Measurements from ENCODE around the gene BIRC2.

BIRC2 gene

DNA sequence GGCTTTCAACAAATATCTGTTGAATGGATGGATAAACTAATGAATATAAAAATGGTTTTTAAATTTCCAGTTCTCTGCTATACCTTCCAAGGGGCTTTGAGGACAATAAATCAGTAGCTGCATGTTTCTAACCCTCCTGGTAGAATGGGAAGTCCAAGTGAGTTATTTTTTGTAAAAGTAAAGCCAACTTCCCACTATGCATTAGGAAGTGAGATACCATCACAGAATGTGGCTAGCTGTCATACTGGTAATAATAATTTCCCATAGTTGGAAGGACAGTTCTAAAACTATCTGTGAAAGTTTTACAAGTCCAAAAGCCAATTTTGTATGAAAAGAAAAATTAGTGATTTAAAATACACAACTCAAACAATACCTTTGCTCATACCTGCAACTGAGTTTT lies 55.5 kb downstream of the BIRC2 start:
- Histone ChIP-seq H3K36me3 (ENCODE audit: control insufficient read depth in 1 of 2, insufficient read depth in 2 of 2, low read depth in 1 of 2, low read length in 2 of 2) (peaks cover 15 to 73% of the 10 kb centered on the region in 2 experiments), H3K14ac (ENCODE audit: low read length in 2 of 2) (no peak overlapping the region), H2AK5ac (ENCODE audit: low read length, severe bottlenecking) (no peak overlapping the region), H2BK15ac (ENCODE audit: low read depth, poor library complexity, severe bottlenecking) (no peak overlapping the region), H3K18ac (ENCODE audit: low read depth in 1 of 2, low read length in 2 of 2) (no peak overlapping the region), H3K9me3 (ENCODE audit: control insufficient read depth, low read length) (no peaks in the 10 kb centered on the region), H2BK12ac (ENCODE audit: low read length in 2 of 2) (no peak overlapping the region), H2BK120ac (ENCODE audit: low read depth, low read length) (no peak overlapping the region), H2BK5ac (ENCODE audit: low read depth, low read length, poor library complexity, severe bottlenecking) (no peak overlapping the region), H3K9ac (ENCODE audit: low read length) (no peak overlapping the region), H3K4me1 (ENCODE audit: control insufficient read depth, insufficient read depth, low read depth, low read length) (peaks cover 2% of the 10 kb centered on the region), H3K4ac (ENCODE audit: low read depth in 1 of 2, low read length in 2 of 2) (no peak overlapping the region), H3K27me3 (ENCODE audit: control insufficient read depth in 1 of 2, insufficient read depth in 1 of 2, low read length in 2 of 2) (no peaks in the 10 kb centered on the region), H2AFZ (ENCODE audit: low read depth, low read length) (no peak overlapping the region), H4K8ac (ENCODE audit: low read length) (no peak overlapping the region), H3K4me2 (ENCODE audit: low read length, poor library complexity, severe bottlenecking) (no peak overlapping the region), H4K91ac (ENCODE audit: low read length) (no peak overlapping the region), H3K23ac (ENCODE audit: low read length in 2 of 2) (no peak overlapping the region), H3K27ac (ENCODE audit: low read length, poor library complexity, severe bottlenecking) (no peak overlapping the region), H3K79me1 (replicated peaks; ENCODE audit: low read length, poor library complexity, severe bottlenecking) (peaks cover 24% of the 10 kb centered on the region), H3K4me3 (ENCODE audit: insufficient read depth in 1 of 2, low read depth in 1 of 2, low read length in 2 of 2) (no peak overlapping the region)
- DNase-seq: no peak

GRCh38 chr11:102405501-102405900 lies 58.5 kb downstream of the BIRC2 start:
- H3K9ac ChIP-seq (ENCODE audit: low read length): no peak overlapping the region
- H3K79me1 ChIP-seq (replicated peaks; ENCODE audit: low read length, poor library complexity, severe bottlenecking): peaks cover 22% of the 10 kb centered on the region
- no peak overlapping the region for H4K91ac ChIP-seq (ENCODE audit: low read length)
- H3K27me3 ChIP-seq (ENCODE audit: control insufficient read depth in 1 of 2, insufficient read depth in 1 of 2, low read length in 2 of 2): no peaks in the 10 kb centered on the region
- no peak overlapping the region for H3K18ac ChIP-seq (ENCODE audit: low read depth in 1 of 2, low read length in 2 of 2)
- no peaks in the 10 kb centered on the region for H3K9me3 ChIP-seq (ENCODE audit: control insufficient read depth, low read length)
- H3K27ac ChIP-seq (ENCODE audit: low read length, poor library complexity, severe bottlenecking): no peak overlapping the region
- H3K4me2 ChIP-seq (ENCODE audit: low read length, poor library complexity, severe bottlenecking): no peak overlapping the region
- H3K4me3 ChIP-seq (ENCODE audit: insufficient read depth in 1 of 2, low read depth in 1 of 2, low read length in 2 of 2): no peak overlapping the region
- H2AK5ac ChIP-seq (ENCODE audit: low read length, severe bottlenecking): no peak overlapping the region
- no peak overlapping the region for H3K23ac ChIP-seq (ENCODE audit: low read length in 2 of 2)
- H2BK15ac ChIP-seq (ENCODE audit: low read depth, poor library complexity, severe bottlenecking): no peak overlapping the region
- H4K8ac ChIP-seq (ENCODE audit: low read length): no peak overlapping the region
- no peak overlapping the region for H2BK120ac ChIP-seq (ENCODE audit: low read depth, low read length)
- no peak overlapping the region for H3K14ac ChIP-seq (ENCODE audit: low read length in 2 of 2)
- H3K36me3 ChIP-seq (ENCODE audit: control insufficient read depth in 1 of 2, insufficient read depth in 2 of 2, low read depth in 1 of 2, low read length in 2 of 2): peaks cover 12 to 61% of the 10 kb centered on the region in 2 experiments
- DNase-seq: no peak
- 100% methylated on average over 2 of the region's 5 CpGs for WGBS
- no peak overlapping the region for H2AFZ ChIP-seq (ENCODE audit: low read depth, low read length)
- H2BK5ac ChIP-seq (ENCODE audit: low read depth, low read length, poor library complexity, severe bottlenecking): no peak overlapping the region
- H3K4me1 ChIP-seq (ENCODE audit: control insufficient read depth, insufficient read depth, low read depth, low read length): peaks cover under 1% of the 10 kb centered on the region
- no peak overlapping the region for H2BK12ac ChIP-seq (ENCODE audit: low read length in 2 of 2)
- no peak overlapping the region for H3K4ac ChIP-seq (ENCODE audit: low read depth in 1 of 2, low read length in 2 of 2)

- Histone ChIP-seq H3K4me1 (ENCODE audit: control insufficient read depth, insufficient read depth, low read depth, low read length) (peaks cover 2% of the 10 kb centered on the region), H2BK5ac (ENCODE audit: low read depth, low read length, poor library complexity, severe bottlenecking) (no peak overlapping the region), H2BK12ac (ENCODE audit: low read length in 2 of 2) (no peak overlapping the region), H3K9ac (ENCODE audit: low read length) (no peak overlapping the region), H4K91ac (ENCODE audit: low read length) (no peak overlapping the region), H3K4me2 (ENCODE audit: low read length, poor library complexity, severe bottlenecking) (no peak overlapping the region), H2AK5ac (ENCODE audit: low read length, severe bottlenecking) (no peak overlapping the region), H3K4ac (ENCODE audit: low read depth in 1 of 2, low read length in 2 of 2) (no peak overlapping the region), H3K18ac (ENCODE audit: low read depth in 1 of 2, low read length in 2 of 2) (no peak overlapping the region), H3K27ac (ENCODE audit: low read length, poor library complexity, severe bottlenecking) (no peak overlapping the region), H2BK120ac (ENCODE audit: low read depth, low read length) (no peak overlapping the region), H3K27me3 (ENCODE audit: control insufficient read depth in 1 of 2, insufficient read depth in 1 of 2, low read length in 2 of 2) (no peaks in the 10 kb centered on the region), H3K4me3 (ENCODE audit: insufficient read depth in 1 of 2, low read depth in 1 of 2, low read length in 2 of 2) (no peak overlapping the region), H3K79me1 (replicated peaks; ENCODE audit: low read length, poor library complexity, severe bottlenecking) (peaks cover 24% of the 10 kb centered on the region), H4K8ac (ENCODE audit: low read length) (no peak overlapping the region), H3K14ac (ENCODE audit: low read length in 2 of 2) (no peak overlapping the region), H3K9me3 (ENCODE audit: control insufficient read depth, low read length) (no peaks in the 10 kb centered on the region), H2AFZ (ENCODE audit: low read depth, low read length) (no peak overlapping the region), H3K23ac (ENCODE audit: low read length in 2 of 2) (no peak overlapping the region), H2BK15ac (ENCODE audit: low read depth, poor library complexity, severe bottlenecking) (no peak overlapping the region), H3K36me3 (ENCODE audit: control insufficient read depth in 1 of 2, insufficient read depth in 2 of 2, low read depth in 1 of 2, low read length in 2 of 2) (peaks cover 12 to 55% of the 10 kb centered on the region in 2 experiments)
- WGBS: 100% methylated on average over 1 of the region's 2 CpGs
- DNase-seq: no peak
These were observed 59.1 kb downstream of the BIRC2 start for GRCh38 chr11:102406099-102406498.

DNA sequence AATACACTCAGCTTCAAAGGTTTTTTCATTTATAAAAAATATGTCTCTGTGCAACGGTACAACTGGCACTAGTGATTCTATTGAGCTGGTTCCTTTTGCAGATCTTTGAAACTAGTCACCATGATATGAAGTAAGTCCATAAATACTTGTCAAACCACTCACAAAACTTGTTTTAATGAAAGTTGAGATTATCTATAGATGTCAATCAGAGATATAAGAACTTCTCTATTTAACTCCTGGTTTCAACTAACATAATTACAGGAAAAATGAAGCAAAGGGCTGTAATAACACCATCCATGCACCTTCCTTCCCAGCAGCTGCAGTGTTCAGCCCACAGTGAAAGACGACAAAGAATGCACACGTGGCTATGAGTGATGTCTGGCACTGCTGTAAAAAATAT lies 60.9 kb downstream of the BIRC2 start:
- Histone ChIP-seq H3K4me3 (ENCODE audit: insufficient read depth in 1 of 2, low read depth in 1 of 2, low read length in 2 of 2) (no peak overlapping the region), H3K18ac (ENCODE audit: low read depth in 1 of 2, low read length in 2 of 2) (no peak overlapping the region), H2BK5ac (ENCODE audit: low read depth, low read length, poor library complexity, severe bottlenecking) (no peak overlapping the region), H3K4ac (ENCODE audit: low read depth in 1 of 2, low read length in 2 of 2) (no peak overlapping the region), H2BK15ac (ENCODE audit: low read depth, poor library complexity, severe bottlenecking) (no peak overlapping the region), H2BK120ac (ENCODE audit: low read depth, low read length) (no peak overlapping the region), H3K4me2 (ENCODE audit: low read length, poor library complexity, severe bottlenecking) (no peak overlapping the region), H4K8ac (ENCODE audit: low read length) (no peak overlapping the region), H3K79me1 (replicated peaks; ENCODE audit: low read length, poor library complexity, severe bottlenecking) (peaks cover 31% of the 10 kb centered on the region), H3K9me3 (ENCODE audit: control insufficient read depth, low read length) (no peaks in the 10 kb centered on the region), H3K14ac (ENCODE audit: low read length in 2 of 2) (no peak overlapping the region), H3K36me3 (ENCODE audit: control insufficient read depth in 1 of 2, insufficient read depth in 2 of 2, low read depth in 1 of 2, low read length in 2 of 2) (peaks cover 12 to 38% of the 10 kb centered on the region in 2 experiments), H4K91ac (ENCODE audit: low read length) (no peak overlapping the region), H3K23ac (ENCODE audit: low read length in 2 of 2) (no peak overlapping the region), H3K27me3 (ENCODE audit: control insufficient read depth in 1 of 2, insufficient read depth in 1 of 2, low read length in 2 of 2) (no peaks in the 10 kb centered on the region), H2AK5ac (ENCODE audit: low read length, severe bottlenecking) (no peak overlapping the region), H2BK12ac (ENCODE audit: low read length in 2 of 2) (no peak overlapping the region), H3K27ac (ENCODE audit: low read length, poor library complexity, severe bottlenecking) (no peak overlapping the region), H2AFZ (ENCODE audit: low read depth, low read length) (no peak overlapping the region), H3K9ac (ENCODE audit: low read length) (no peak overlapping the region), H3K4me1 (ENCODE audit: control insufficient read depth, insufficient read depth, low read depth, low read length) (peaks cover 2% of the 10 kb centered on the region)
- DNase-seq: no peak
- WGBS: no CpG with 5 or more reads among the region's 3 CpGs

Data from mesenchymal stem cell (in vitro differentiated cells and primary cell).